Stimulated activated naive CD8-positive, alpha-beta T cell treated with anti-CD3 and anti-CD28 coated beads, Interleukin-15, amount 100 ng/mL, for 72 hours (primary cell): ENCODE data around the gene RBM4.

Source experiments
- ATAC-seq: fragments of 150-1000 bp; cut with Tn5 transposase; 2 replicates; pipeline ENCODE4 v1.10.0; 2021; ENCODE audit warnings: mild to moderate bottlenecking, moderate library complexity
- DNase-seq, 2 donors: peaks; one replicate each; pipeline ENCODE4 v3.0.0; 2021 to 2022
- H3K27ac Mint-ChIP-seq, 2 donors: one replicate each; pipeline ENCODE4 v1.8.0; 2022; ENCODE audit warnings: mild to moderate bottlenecking in 2 of 2, mixed read lengths in 2 of 2, moderate library complexity in 2 of 2
- H3K27me3 Mint-ChIP-seq: one replicate; pipeline ENCODE4 v1.8.0; 2022; ENCODE audit warnings: mixed read lengths
- H3K4me1 Mint-ChIP-seq: one replicate; pipeline ENCODE4 v1.8.0; 2022; ENCODE audit warnings: mild to moderate bottlenecking, mixed read lengths
- H3K4me3 Mint-ChIP-seq, 2 donors: one replicate each; pipeline ENCODE4 v1.8.0; 2022; ENCODE audit warnings: mild to moderate bottlenecking in 2 of 2, mixed read lengths in 2 of 2, moderate library complexity in 1 of 2
- H3K9me3 Mint-ChIP-seq, 2 donors: one replicate each; pipeline ENCODE4 v1.8.0; 2022; ENCODE audit warnings: mixed read lengths in 2 of 2

RBM4 gene

DNA sequence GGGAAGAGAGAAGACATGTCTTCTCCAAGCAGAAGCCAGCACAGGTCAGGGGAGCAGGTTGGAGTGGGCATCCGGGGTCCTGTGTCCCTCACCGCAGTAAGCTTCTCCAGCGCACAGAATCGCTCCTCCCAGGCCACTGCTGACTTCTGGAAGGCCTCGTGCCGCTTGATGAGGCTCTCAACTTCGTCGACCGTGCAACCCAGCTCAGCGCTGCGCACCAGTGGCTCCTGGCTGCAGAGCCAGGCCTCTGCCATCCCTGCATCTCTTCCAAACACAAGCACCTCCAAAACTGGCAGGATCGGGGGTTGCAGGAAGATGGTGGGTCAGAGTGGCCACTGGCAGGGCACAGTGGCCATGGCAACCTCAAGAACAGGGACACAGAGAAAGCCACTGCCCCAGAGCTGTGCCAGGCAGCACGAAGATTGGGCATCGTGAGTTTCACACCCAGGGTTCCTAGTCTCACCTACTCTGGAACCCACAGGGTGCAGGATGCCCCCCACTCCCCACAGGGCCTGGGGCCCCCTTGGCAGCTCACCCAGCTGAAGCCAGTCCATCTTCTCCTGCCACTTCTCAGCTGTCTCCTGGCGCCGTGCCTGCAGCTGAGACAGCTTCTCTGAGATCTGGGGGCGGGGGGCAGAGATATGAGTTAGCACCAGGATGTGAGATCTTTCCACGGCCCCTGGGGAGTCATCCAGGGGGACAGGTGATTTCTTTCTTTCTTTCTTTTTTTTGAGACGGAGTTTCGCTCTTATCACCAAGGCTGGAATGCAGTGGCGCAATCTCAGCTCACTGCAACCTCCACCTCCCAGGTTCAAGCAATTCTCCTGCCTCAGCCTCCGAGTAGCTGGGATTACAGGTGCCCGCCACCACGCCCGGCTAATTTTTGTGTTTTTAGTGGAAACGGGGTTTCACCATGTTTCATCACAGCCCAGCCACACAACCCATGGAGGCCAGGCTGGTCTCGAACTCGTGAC is 50.3 kb downstream of the RBM4 start:
- H3K27ac Mint-ChIP-seq, result peak overlapping the region in 1 of 2 donors; percentile 33
- no peaks in the 10 kb centered on the region for H3K4me1 Mint-ChIP-seq
- ATAC-seq (no peak), DNase-seq (no peak)
- H3K4me3 Mint-ChIP-seq, result no peak overlapping the region
- no peaks in the 10 kb centered on the region for H3K27me3 Mint-ChIP-seq
- H3K9me3 Mint-ChIP-seq, result no peaks in the 10 kb centered on the region

GRCh38 chr11:66689661-66690590 is 51.4 kb downstream of the RBM4 start:
- peak overlapping the region in 1 of 2 donors; percentile 63 for H3K27ac Mint-ChIP-seq
- H3K4me1 Mint-ChIP-seq, result peaks cover 5% of the 10 kb centered on the region
- DNase-seq (no peak), ATAC-seq (no peak)
- no peaks in the 10 kb centered on the region for H3K9me3 Mint-ChIP-seq
- H3K27me3 Mint-ChIP-seq, result no peaks in the 10 kb centered on the region
- H3K4me3 Mint-ChIP-seq, result no peak overlapping the region

GRCh38 chr11:66691311-66691980 is 52.9 kb downstream of the RBM4 start:
- no peak overlapping the region for H3K4me3 Mint-ChIP-seq
- no peaks in the 10 kb centered on the region for H3K27me3 Mint-ChIP-seq
- no peaks in the 10 kb centered on the region for H3K9me3 Mint-ChIP-seq
- H3K4me1 Mint-ChIP-seq, result peaks cover 8% of the 10 kb centered on the region
- ATAC-seq, result no peak
- no peak for DNase-seq
- no peak overlapping the region for H3K27ac Mint-ChIP-seq

- Mint-ChIP-seq H3K27ac (peak overlapping the region in 1 of 2 donors; percentile 5), H3K4me3 (no peak overlapping the region), H3K4me1 (peaks cover 8% of the 10 kb centered on the region), H3K9me3 (no peaks in the 10 kb centered on the region), H3K27me3 (no peaks in the 10 kb centered on the region)
- ATAC-seq, result no peak
- no peak for DNase-seq
Observed at GRCh38 chr11:66692446-66692845, 53.9 kb downstream of the RBM4 start.

DNA sequence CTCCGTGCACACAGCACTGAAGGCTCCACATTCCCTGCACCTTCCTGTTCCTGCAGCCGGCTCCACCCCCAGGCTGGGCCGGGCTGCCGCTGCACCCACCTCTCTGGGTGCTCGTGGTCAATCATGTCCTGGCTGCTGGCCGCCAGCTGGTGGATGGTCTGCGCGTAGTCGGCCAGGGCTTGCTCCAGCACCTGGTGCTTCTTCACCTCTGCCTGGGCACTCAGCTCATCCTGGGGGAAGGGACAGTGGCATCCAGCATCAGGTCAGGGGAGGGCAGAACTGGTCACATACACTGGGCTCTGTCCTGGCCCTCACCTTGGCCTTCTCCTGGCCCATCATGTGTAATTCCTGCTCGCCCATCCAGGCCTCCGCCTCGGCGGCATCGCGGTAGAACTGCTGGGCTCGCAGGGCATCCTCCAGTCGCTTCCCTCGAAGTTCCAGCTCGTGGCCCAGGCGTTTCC is 54.4 kb downstream of the RBM4 start:
- Mint-ChIP-seq H3K4me3 (no peak overlapping the region), H3K27ac (peak overlapping the region in 1 of 2 donors; percentile 5), H3K27me3 (no peaks in the 10 kb centered on the region), H3K9me3 (no peaks in the 10 kb centered on the region), H3K4me1 (peaks cover 8% of the 10 kb centered on the region)
- DNase-seq (no peak), ATAC-seq (no peak)

DNA sequence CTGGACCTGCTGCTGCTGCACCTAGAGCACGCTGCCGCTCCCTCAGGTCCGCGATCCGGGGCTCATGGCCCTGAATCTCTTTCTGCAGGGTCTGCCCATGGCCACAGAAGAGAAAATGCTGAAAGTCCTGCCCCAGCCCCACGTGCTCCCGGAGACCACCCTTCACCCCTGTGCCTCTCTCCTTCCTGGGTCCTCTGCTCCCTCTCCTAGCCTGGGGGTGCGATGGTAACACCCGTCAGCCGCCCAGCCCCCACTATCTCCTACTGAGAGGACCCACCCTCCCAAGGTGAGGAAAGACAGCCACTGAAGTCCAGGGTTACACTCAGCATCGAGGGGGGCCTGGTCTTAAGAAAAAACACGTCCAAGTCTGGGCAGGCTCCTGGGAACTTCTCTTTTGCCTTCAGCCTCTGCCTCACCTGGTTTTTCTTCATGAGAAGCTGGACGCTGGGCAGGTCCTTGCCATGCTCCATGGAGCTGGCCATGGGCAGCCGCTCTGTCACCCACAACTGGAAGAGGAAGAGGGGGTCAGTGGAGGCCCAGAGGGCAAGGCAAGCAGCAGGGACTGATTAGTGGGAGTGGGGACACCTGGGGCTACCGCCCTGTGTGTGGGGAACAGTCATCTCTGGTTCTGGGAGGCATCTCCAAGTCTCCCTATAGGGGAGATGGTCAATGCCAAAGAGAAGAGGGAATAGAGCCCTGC is 55.0 kb downstream of the RBM4 start:
- ATAC-seq, result no peak
- H3K4me3 Mint-ChIP-seq, result no peak overlapping the region
- no peak overlapping the region for H3K27ac Mint-ChIP-seq

GRCh38 chr11:66694056-66694410 is 55.5 kb downstream of the RBM4 start:
- DNase-seq, result no peak
- Mint-ChIP-seq H3K9me3 (no peaks in the 10 kb centered on the region), H3K27me3 (no peaks in the 10 kb centered on the region), H3K4me1 (peaks cover 8% of the 10 kb centered on the region), H3K27ac (no peak overlapping the region), H3K4me3 (no peak overlapping the region)
- no peak for ATAC-seq

More for the DNA sequence above, 55.0 kb downstream of the RBM4 start:
- no peaks in the 10 kb centered on the region for H3K9me3 Mint-ChIP-seq
- H3K27me3 Mint-ChIP-seq, result no peaks in the 10 kb centered on the region
- no peak for DNase-seq
- H3K4me1 Mint-ChIP-seq, result peaks cover 8% of the 10 kb centered on the region

DNA sequence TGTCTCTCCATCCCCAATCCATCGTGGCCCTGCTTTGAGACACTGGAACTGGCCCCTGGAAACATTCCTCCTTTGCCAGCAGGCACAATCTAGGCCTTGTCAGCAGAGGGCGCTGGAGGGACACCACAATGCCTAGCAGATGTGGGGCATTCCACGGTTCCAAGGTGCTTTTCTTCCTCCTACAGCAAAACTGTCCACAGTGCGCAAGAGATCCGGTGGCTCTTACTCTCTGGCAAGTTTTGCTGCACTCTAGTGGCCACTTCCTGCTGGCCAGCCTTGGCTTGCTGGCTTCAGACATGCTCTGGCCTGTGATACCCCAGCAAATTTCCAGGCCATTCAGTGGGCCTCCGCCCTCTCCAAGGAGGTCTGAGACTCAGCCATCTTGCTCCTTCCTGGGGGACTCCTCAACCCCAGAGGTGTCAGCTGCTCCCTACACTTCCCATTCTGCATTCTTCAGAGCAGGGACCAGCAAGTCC is 56.3 kb downstream of the RBM4 start:
- no peak overlapping the region for H3K27ac Mint-ChIP-seq
- H3K4me1 Mint-ChIP-seq, result peaks cover 8% of the 10 kb centered on the region
- DNase-seq (peak; percentile 73 to 86), ATAC-seq (peak; percentile 94)
- no peak overlapping the region for H3K4me3 Mint-ChIP-seq
- no peaks in the 10 kb centered on the region for H3K9me3 Mint-ChIP-seq
- no peaks in the 10 kb centered on the region for H3K27me3 Mint-ChIP-seq
